H1 (cell line): ENCODE data around the gene DENND2A. TPM values are rescaled to one million over a fixed set of nuclear protein-coding genes. Genes with fewer than 3 reads are reported as not detected.

Experiments used
- BACH1 ChIP-seq: IDR thresholded peaks from 2 replicates; pipeline ENCODE4 v1.6.1; 2012; ENCODE audit warnings: low read length, improper control_type of control experiment
- BCL11A ChIP-seq, 2 experiments: IDR thresholded peaks; one replicate each; pipeline ENCODE4 v1.6.1; 2011; ENCODE audit warnings: low read depth in 2 of 2, low read length in 2 of 2, mild to moderate bottlenecking in 2 of 2
- BRCA1 ChIP-seq: IDR thresholded peaks from 2 replicates; pipeline ENCODE4 v1.6.1; 2012; ENCODE audit warnings: low read depth, low read length, improper control_type of control experiment
- JUN ChIP-seq: IDR thresholded peaks from 2 replicates; pipeline ENCODE4 v1.6.1; 2011; ENCODE audit warnings: low read depth, mild to moderate bottlenecking, improper control_type of control experiment, low read length
- KDM1A ChIP-seq: fragments of 200-600, 300-600 bp; sonication (generic); IDR thresholded peaks from 2 replicates; pipeline ENCODE4 v1.7.1; 2016; ENCODE audit warnings: mild to moderate bottlenecking, low read length, borderline replicate concordance
- RBBP5 ChIP-seq: IDR thresholded peaks from 2 replicates; pipeline ENCODE4 v1.7.1; 2012; ENCODE audit warnings: low read depth, mild to moderate bottlenecking, inconsistent platforms, low read length, moderate library complexity, borderline replicate concordance
- SP1 ChIP-seq: IDR thresholded peaks from 2 replicates; pipeline ENCODE4 v1.6.1; 2011; ENCODE audit warnings: low read depth, low read length
- TBP ChIP-seq: IDR thresholded peaks from 2 replicates; pipeline ENCODE4 v1.6.1; 2011; ENCODE audit warnings: low read depth, low read length, improper control_type of control experiment
- polyA plus RNA-seq, 7 experiments: library from polyadenylated mRNA; depleted of rRNA in 3 of 7; stranded (reverse) in 5 of 7; unstranded in 2 of 7; fragments of >200 nt in 5 of 7; fragments of 200-250 nt in 2 of 7; gene quantifications; 1 replicate in 5 of 7; 2 replicates in 1 of 7; 4 replicates in 1 of 7; pipeline versions ENCODE4 v1.2.1 to v1.2.3, GENCODE V29; 2011 to 2013; ENCODE audit warnings: missing spikeins in 2 of 7, mixed read lengths in 2 of 7
- total RNA-seq: library from RNA; stranded (reverse); fragmentation: NEBNext Ultra II Directional; extraction: Animal tissue kit (Norgen Biotek cat#: 25700); gene quantifications from 2 replicates; pipeline ENCODE4 v1.2.1, GENCODE V29; 2021
- TF ChIP-seq, protein P1 (sequence below): fragments of 300-600 bp; sonication (generic); IDR thresholded peaks from 2 replicates; pipeline ENCODE4 v1.7.1; 2012; ENCODE audit warnings: low read length, moderate library complexity, mild to moderate bottlenecking, inconsistent platforms; ENCODE audit not compliant: insufficient replicate concordance

The DENND2A gene
- total and polyA plus RNA-seq, 2 of the 8 experiments (the other 6 are each of a cell fraction or from before 2014, with no cell fraction given) = 5.0 to 13.0 TPM

DNA sequence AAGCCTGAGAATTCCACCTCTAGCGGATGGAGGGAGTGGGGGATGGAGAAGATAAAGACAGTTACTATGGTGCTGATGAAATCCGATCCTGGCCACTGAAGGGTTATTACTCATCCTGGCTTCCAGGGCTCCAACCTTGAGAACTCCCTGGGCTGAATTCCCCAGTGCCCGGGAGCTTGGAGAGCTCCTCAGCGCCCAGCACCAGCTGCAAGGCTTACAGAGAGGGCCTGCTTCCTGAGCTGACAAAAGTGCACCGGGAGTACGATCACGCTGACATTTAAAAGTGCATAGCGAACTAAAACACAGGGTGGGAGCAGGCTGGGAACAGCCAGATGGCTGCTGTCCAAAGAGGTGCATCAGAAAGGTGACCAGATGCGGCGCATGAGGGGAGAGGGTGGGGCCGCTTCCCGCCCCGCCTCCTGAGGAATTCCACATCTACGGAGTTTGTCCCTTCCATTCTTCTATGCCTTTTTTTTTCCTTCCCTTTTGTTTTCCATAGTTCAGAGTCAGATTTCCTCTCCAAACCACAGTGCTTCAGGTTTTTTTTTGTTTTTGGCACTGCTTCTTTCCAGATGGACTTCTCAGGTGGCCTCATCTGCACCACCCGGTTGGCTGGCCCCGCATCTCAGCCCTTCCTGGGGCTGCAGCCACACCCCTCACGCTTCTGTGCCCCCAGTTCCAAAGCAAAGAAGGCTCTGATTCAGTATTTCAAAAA lies 98.9 kb downstream of the DENND2A start (continued):
- TF ChIP-seq, protein P1, sequence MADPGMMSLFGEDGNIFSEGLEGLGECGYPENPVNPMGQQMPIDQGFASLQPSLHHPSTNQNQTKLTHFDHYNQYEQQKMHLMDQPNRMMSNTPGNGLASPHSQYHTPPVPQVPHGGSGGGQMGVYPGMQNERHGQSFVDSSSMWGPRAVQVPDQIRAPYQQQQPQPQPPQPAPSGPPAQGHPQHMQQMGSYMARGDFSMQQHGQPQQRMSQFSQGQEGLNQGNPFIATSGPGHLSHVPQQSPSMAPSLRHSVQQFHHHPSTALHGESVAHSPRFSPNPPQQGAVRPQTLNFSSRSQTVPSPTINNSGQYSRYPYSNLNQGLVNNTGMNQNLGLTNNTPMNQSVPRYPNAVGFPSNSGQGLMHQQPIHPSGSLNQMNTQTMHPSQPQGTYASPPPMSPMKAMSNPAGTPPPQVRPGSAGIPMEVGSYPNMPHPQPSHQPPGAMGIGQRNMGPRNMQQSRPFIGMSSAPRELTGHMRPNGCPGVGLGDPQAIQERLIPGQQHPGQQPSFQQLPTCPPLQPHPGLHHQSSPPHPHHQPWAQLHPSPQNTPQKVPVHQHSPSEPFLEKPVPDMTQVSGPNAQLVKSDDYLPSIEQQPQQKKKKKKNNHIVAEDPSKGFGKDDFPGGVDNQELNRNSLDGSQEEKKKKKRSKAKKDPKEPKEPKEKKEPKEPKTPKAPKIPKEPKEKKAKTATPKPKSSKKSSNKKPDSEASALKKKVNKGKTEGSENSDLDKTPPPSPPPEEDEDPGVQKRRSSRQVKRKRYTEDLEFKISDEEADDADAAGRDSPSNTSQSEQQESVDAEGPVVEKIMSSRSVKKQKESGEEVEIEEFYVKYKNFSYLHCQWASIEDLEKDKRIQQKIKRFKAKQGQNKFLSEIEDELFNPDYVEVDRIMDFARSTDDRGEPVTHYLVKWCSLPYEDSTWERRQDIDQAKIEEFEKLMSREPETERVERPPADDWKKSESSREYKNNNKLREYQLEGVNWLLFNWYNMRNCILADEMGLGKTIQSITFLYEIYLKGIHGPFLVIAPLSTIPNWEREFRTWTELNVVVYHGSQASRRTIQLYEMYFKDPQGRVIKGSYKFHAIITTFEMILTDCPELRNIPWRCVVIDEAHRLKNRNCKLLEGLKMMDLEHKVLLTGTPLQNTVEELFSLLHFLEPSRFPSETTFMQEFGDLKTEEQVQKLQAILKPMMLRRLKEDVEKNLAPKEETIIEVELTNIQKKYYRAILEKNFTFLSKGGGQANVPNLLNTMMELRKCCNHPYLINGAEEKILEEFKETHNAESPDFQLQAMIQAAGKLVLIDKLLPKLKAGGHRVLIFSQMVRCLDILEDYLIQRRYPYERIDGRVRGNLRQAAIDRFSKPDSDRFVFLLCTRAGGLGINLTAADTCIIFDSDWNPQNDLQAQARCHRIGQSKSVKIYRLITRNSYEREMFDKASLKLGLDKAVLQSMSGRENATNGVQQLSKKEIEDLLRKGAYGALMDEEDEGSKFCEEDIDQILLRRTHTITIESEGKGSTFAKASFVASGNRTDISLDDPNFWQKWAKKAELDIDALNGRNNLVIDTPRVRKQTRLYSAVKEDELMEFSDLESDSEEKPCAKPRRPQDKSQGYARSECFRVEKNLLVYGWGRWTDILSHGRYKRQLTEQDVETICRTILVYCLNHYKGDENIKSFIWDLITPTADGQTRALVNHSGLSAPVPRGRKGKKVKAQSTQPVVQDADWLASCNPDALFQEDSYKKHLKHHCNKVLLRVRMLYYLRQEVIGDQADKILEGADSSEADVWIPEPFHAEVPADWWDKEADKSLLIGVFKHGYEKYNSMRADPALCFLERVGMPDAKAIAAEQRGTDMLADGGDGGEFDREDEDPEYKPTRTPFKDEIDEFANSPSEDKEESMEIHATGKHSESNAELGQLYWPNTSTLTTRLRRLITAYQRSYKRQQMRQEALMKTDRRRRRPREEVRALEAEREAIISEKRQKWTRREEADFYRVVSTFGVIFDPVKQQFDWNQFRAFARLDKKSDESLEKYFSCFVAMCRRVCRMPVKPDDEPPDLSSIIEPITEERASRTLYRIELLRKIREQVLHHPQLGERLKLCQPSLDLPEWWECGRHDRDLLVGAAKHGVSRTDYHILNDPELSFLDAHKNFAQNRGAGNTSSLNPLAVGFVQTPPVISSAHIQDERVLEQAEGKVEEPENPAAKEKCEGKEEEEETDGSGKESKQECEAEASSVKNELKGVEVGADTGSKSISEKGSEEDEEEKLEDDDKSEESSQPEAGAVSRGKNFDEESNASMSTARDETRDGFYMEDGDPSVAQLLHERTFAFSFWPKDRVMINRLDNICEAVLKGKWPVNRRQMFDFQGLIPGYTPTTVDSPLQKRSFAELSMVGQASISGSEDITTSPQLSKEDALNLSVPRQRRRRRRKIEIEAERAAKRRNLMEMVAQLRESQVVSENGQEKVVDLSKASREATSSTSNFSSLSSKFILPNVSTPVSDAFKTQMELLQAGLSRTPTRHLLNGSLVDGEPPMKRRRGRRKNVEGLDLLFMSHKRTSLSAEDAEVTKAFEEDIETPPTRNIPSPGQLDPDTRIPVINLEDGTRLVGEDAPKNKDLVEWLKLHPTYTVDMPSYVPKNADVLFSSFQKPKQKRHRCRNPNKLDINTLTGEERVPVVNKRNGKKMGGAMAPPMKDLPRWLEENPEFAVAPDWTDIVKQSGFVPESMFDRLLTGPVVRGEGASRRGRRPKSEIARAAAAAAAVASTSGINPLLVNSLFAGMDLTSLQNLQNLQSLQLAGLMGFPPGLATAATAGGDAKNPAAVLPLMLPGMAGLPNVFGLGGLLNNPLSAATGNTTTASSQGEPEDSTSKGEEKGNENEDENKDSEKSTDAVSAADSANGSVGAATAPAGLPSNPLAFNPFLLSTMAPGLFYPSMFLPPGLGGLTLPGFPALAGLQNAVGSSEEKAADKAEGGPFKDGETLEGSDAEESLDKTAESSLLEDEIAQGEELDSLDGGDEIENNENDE = no peak
- TF ChIP-seq SP1 (peak; percentile 88), TBP (peak; percentile 50; the same call in 1 of the 2 replicates), BRCA1 (no peak), BCL11A (IDR thresholded peaks at IDR 0.05; ENCODE audit: low read depth in 2 of 2, low read length in 2 of 2) (no peak), JUN (no peak), KDM1A (no peak), RBBP5 (peak; percentile 96), BACH1 (no peak)
